ENCODE results near the gene S100P. TPM values are rescaled to one million over a fixed set of nuclear protein-coding genes. Genes with fewer than 3 reads are reported as not detected.

The S100P gene
- total RNA-seq, 2 donors from 2014 or later, result 0.35 TPM; not detected in 1

DNA sequence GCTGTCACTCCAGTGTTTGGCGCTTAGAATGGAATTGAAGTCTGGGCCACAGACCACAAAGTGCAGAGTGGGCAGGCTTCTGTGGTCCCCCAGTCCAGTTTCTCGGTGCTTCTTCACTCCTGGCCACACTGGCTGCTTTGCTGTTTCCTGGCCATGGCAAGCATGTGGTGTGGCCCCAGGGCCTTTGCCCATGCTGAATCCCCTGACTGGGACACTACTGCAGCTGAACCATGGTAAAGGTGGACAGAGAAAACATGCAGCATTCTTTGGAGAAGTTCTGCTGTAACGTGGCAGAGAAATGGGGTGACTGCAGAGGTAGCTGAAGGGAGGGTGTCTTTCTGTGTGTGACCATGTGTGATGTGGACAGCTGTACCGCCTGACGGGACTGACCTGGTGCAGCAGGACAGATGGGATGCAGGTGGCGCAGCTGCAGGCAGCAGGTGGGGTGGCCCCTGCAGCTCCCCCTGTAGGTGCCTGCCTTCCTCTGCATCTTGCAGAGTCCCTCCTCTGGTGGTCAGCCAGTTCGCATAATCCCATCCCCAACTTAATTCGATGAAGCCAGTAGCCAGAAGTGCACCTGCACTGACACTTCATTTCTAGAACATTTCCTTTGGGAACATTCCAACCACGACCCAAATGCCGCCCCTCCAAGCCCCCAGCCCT, 13.2 kb upstream of the S100P start:
- DNase-seq (ENCODE audit: low spot score), result no peak
- Histone ChIP-seq H3K4me1 (peaks cover 0 to 19% of the 10 kb centered on the region in 2 donors), H3K27me3 (no peaks in the 10 kb centered on the region), H3K27ac (no peak overlapping the region), H3K9me3 (no peaks in the 10 kb centered on the region), H3K4me3 (no peak overlapping the region), H3K36me3 (no peaks in the 10 kb centered on the region)
- TF ChIP-seq, protein P1, sequence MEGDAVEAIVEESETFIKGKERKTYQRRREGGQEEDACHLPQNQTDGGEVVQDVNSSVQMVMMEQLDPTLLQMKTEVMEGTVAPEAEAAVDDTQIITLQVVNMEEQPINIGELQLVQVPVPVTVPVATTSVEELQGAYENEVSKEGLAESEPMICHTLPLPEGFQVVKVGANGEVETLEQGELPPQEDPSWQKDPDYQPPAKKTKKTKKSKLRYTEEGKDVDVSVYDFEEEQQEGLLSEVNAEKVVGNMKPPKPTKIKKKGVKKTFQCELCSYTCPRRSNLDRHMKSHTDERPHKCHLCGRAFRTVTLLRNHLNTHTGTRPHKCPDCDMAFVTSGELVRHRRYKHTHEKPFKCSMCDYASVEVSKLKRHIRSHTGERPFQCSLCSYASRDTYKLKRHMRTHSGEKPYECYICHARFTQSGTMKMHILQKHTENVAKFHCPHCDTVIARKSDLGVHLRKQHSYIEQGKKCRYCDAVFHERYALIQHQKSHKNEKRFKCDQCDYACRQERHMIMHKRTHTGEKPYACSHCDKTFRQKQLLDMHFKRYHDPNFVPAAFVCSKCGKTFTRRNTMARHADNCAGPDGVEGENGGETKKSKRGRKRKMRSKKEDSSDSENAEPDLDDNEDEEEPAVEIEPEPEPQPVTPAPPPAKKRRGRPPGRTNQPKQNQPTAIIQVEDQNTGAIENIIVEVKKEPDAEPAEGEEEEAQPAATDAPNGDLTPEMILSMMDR (IDR thresholded peaks at IDR 0.05), result no peak

DNA sequence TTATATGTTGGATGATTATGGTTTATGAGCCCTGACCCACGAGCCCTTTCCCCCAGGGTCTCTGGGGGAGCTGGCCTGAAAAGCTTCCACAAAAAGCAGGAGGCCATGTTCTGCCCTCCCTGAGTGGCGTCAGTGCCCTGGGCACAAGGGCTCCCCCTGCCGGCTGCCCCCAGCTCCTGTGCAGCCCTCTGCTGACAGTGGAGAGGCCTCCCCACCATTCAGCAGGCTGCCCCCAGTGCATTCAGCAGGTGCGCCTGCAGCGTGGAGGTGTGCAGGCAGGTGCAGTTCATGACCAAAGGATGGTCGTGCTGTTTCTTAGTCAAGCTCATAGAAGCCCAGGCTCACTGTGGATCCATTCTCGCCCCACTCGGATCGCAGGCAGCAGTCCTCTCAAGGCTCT, 12.5 kb upstream of the S100P start:
- Histone ChIP-seq H3K27ac (no peak overlapping the region), H3K27me3 (no peaks in the 10 kb centered on the region), H3K4me1 (peaks cover 0 to 12% of the 10 kb centered on the region in 2 donors), H3K9me3 (no peaks in the 10 kb centered on the region), H3K4me3 (no peak overlapping the region), H3K36me3 (no peaks in the 10 kb centered on the region)
- TF ChIP-seq, protein P1 (IDR thresholded peaks at IDR 0.05), result no peak
- DNase-seq (ENCODE audit: low spot score), result no peak

DNA sequence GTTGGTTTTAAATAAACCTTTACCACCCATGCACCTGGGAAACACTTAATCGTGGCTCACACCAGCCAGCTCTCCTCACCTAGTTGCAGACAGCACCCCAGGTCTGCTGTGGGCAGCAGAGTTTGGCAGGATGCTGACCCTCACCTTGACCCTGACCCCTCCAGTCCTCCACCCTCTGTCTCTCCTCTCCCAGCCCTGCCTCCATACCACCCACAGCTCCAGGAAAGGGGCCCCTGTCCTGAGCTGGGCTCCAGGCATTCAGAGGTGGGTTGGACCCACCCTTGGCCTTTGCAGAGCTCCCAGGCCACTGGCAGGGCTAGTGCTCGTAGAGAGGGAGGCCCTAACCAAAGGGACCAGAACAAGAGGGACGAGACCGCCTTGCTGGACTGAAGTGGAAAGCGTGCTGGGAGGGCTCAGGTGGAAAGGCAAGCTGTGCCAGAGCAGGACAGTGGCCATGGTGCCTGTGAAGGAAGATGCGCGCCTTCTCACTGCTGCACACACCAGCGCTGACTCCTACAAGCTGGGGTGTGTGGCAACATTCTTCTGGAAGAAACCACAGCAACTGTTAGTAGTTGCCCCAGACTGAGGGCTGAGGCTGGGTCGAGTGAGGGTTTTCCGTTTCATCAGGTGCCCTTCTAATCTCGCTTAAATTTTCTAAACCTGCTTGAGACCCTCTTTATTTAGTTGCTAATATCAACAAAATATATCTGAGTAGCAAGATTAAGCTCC, 10.7 kb upstream of the S100P start:
- no peak overlapping the region for H3K27ac ChIP-seq
- H3K4me1 ChIP-seq, result no peaks in the 10 kb centered on the region
- TF ChIP-seq, protein P1 (IDR thresholded peaks at IDR 0.05), result no peak
- H3K4me3 ChIP-seq, result no peak overlapping the region
- H3K9me3 ChIP-seq, result no peaks in the 10 kb centered on the region
- DNase-seq (ENCODE audit: low spot score), result no peak
- no peaks in the 10 kb centered on the region for H3K27me3 ChIP-seq
- no peaks in the 10 kb centered on the region for H3K36me3 ChIP-seq

DNA sequence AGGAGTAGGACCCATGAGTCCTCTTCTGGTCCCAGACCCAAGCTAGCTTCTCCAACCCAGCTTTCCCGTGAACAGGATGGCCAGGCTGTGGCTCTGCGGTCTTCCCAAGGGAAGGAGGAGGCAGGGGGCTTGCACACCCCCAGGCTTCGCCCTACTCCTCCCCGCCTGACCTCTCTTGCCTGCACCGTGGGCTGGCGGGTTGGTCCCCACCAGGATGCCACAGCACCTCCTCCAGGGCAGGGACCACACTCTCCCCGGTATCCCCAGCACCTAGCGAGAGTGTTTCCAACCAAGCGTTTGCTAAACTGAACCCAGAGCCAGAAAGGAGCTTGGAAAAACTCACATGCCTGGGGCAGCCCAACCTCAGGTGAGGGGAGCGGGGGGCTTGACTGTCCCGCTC, 9.0 kb upstream of the S100P start:
- Histone ChIP-seq H3K4me3 (no peak overlapping the region), H3K9me3 (no peaks in the 10 kb centered on the region), H3K4me1 (peaks cover 0 to 12% of the 10 kb centered on the region in 2 donors), H3K27ac (no peak overlapping the region), H3K36me3 (no peaks in the 10 kb centered on the region), H3K27me3 (no peaks in the 10 kb centered on the region)
- TF ChIP-seq, protein P1 (IDR thresholded peaks at IDR 0.05), result no peak
- DNase-seq (ENCODE audit: low spot score), result no peak

DNA sequence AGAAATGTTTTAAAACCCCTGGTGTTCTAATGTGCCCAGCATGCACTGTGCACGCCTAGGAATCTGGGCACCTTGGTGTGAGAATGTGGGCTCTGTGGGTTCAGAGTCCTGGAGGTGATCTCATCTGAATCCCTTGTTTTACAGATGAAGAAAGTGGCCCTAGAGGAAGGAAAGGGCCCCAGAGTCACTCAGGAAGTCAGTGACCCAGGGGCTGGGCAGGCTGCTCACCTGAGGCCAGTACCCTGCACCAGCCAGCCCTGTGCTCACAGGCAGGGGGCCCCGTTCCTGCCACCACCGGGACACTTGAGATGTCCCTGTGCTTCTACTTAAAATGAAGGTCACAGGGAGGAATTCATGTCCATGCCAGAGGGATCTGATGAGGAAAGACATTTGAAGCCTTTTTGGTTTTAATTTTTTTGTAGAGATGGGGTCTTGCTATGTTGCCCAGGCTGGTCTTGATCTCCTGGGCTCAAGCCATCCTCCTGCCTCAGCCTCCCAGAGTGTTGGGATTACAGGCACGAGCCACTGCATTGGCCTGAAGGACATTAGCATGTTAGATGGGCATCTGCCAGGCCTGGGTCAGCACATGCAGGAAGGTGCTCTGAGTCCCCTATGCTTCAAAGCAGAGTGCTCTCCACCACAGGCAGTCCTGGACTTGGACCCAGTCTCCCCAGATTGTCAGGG, 7.4 kb upstream of the S100P start:
- no peak overlapping the region for H3K27ac ChIP-seq
- H3K36me3 ChIP-seq, result no peaks in the 10 kb centered on the region
- TF ChIP-seq, protein P1 (IDR thresholded peaks at IDR 0.05), result no peak
- no peaks in the 10 kb centered on the region for H3K9me3 ChIP-seq
- H3K27me3 ChIP-seq, result no peaks in the 10 kb centered on the region
- no peak for DNase-seq (ENCODE audit: low spot score)
- peaks cover 0 to 12% of the 10 kb centered on the region in 2 donors for H3K4me1 ChIP-seq
- H3K4me3 ChIP-seq, result no peak overlapping the region
